ENCODE measurements around the gene BUB1.
"Not testable (repeated sequence)": the region's sequence is repeated elsewhere in the genome, so short reads cannot be mapped to it uniquely, and the experiment has no call there.

The BUB1 gene

GRCh38 chr2:110713513-110714362, 35.9 kb upstream of the BUB1 start:
- H3K27me3 ChIP-seq (ENCODE audit: low read depth, low read length) = no peaks in the 10 kb centered on the region
- H3K27ac ChIP-seq (ENCODE audit: low read length) = no peak overlapping the region
- no peaks in the 10 kb centered on the region for H3K9me3 ChIP-seq (ENCODE audit: control insufficient read depth in 1 of 2, low read length in 2 of 2)
- H3K36me3 ChIP-seq (ENCODE audit: control insufficient read depth in 1 of 2, insufficient read depth in 2 of 2, low read length in 2 of 2) = no peaks in the 10 kb centered on the region
- H3K4me3 ChIP-seq (ENCODE audit: low read depth in 1 of 2, low read length in 2 of 2) = no peak overlapping the region
- peaks cover 0 to 11% of the 10 kb centered on the region in 2 donors for H3K4me1 ChIP-seq (ENCODE audit: control insufficient read depth in 1 of 2, insufficient read depth in 2 of 2, low read length in 2 of 2)

- Histone ChIP-seq H3K27ac (ENCODE audit: low read length) (no peak overlapping the region), H3K27me3 (ENCODE audit: low read depth, low read length) (no peaks in the 10 kb centered on the region), H3K4me1 (ENCODE audit: control insufficient read depth in 1 of 2, insufficient read depth in 2 of 2, low read length in 2 of 2) (peaks cover 0 to 6% of the 10 kb centered on the region in 2 donors), H3K9me3 (ENCODE audit: control insufficient read depth in 1 of 2, low read length in 2 of 2) (no peaks in the 10 kb centered on the region), H3K36me3 (ENCODE audit: control insufficient read depth in 1 of 2, insufficient read depth in 2 of 2, low read length in 2 of 2) (no peaks in the 10 kb centered on the region), H3K4me3 (ENCODE audit: low read depth in 1 of 2, low read length in 2 of 2) (no peak overlapping the region)
Measured at GRCh38 chr2:110712737-110713136, 34.9 kb upstream of the BUB1 start.

- H3K27me3 ChIP-seq (ENCODE audit: low read depth, low read length) = no peaks in the 10 kb centered on the region
- no peak overlapping the region for H3K4me3 ChIP-seq (ENCODE audit: low read depth in 1 of 2, low read length in 2 of 2)
- H3K27ac ChIP-seq (ENCODE audit: low read length) = no peak overlapping the region
- H3K4me1 ChIP-seq (ENCODE audit: control insufficient read depth in 1 of 2, insufficient read depth in 2 of 2, low read length in 2 of 2) = no peaks in the 10 kb centered on the region
- no peaks in the 10 kb centered on the region for H3K36me3 ChIP-seq (ENCODE audit: control insufficient read depth in 1 of 2, insufficient read depth in 2 of 2, low read length in 2 of 2)
- H3K9me3 ChIP-seq (ENCODE audit: control insufficient read depth in 1 of 2, low read length in 2 of 2) = no peaks in the 10 kb centered on the region
Measured at GRCh38 chr2:110708455-110708854, 30.6 kb upstream of the BUB1 start.

- H3K27ac ChIP-seq (ENCODE audit: low read length) = no peak overlapping the region
- H3K4me1 ChIP-seq (ENCODE audit: control insufficient read depth in 1 of 2, insufficient read depth in 2 of 2, low read length in 2 of 2) = no peaks in the 10 kb centered on the region
- H3K4me3 ChIP-seq (ENCODE audit: low read depth in 1 of 2, low read length in 2 of 2) = no peak overlapping the region
- no peaks in the 10 kb centered on the region for H3K36me3 ChIP-seq (ENCODE audit: control insufficient read depth in 1 of 2, insufficient read depth in 2 of 2, low read length in 2 of 2)
- no peaks in the 10 kb centered on the region for H3K9me3 ChIP-seq (ENCODE audit: control insufficient read depth in 1 of 2, low read length in 2 of 2)
- H3K27me3 ChIP-seq (ENCODE audit: low read depth, low read length) = no peaks in the 10 kb centered on the region
Measured at GRCh38 chr2:110707386-110707965, 29.6 kb upstream of the BUB1 start.

GRCh38 chr2:110702514-110703380, 24.9 kb upstream of the BUB1 start:
- H3K27ac ChIP-seq (ENCODE audit: low read length) = no peak overlapping the region
- H3K4me3 ChIP-seq (ENCODE audit: low read depth in 1 of 2, low read length in 2 of 2) = no peak overlapping the region
- no peaks in the 10 kb centered on the region for H3K4me1 ChIP-seq (ENCODE audit: control insufficient read depth in 1 of 2, insufficient read depth in 2 of 2, low read length in 2 of 2)
- H3K9me3 ChIP-seq (ENCODE audit: control insufficient read depth in 1 of 2, low read length in 2 of 2) = no peaks in the 10 kb centered on the region
- no peaks in the 10 kb centered on the region for H3K36me3 ChIP-seq (ENCODE audit: control insufficient read depth in 1 of 2, insufficient read depth in 2 of 2, low read length in 2 of 2)
- H3K27me3 ChIP-seq (ENCODE audit: low read depth, low read length) = no peaks in the 10 kb centered on the region

- H3K27me3 ChIP-seq (ENCODE audit: low read depth, low read length); H3K36me3 ChIP-seq (ENCODE audit: control insufficient read depth in 1 of 2, insufficient read depth in 2 of 2, low read length in 2 of 2); H3K27ac ChIP-seq (ENCODE audit: low read length); H3K9me3 ChIP-seq (ENCODE audit: control insufficient read depth in 1 of 2, low read length in 2 of 2); H3K4me1 ChIP-seq (ENCODE audit: control insufficient read depth in 1 of 2, insufficient read depth in 2 of 2, low read length in 2 of 2); H3K4me3 ChIP-seq (ENCODE audit: low read depth in 1 of 2, low read length in 2 of 2): not testable (repeated sequence)
Measured at GRCh38 chr2:110698253-110698652, 20.4 kb upstream of the BUB1 start.

- H3K27me3 ChIP-seq (ENCODE audit: low read depth, low read length); H3K9me3 ChIP-seq (ENCODE audit: control insufficient read depth in 1 of 2, low read length in 2 of 2); H3K4me1 ChIP-seq (ENCODE audit: control insufficient read depth in 1 of 2, insufficient read depth in 2 of 2, low read length in 2 of 2); H3K27ac ChIP-seq (ENCODE audit: low read length); H3K36me3 ChIP-seq (ENCODE audit: control insufficient read depth in 1 of 2, insufficient read depth in 2 of 2, low read length in 2 of 2); H3K4me3 ChIP-seq (ENCODE audit: low read depth in 1 of 2, low read length in 2 of 2): not testable (repeated sequence)
Measured at GRCh38 chr2:110695146-110695898, 17.5 kb upstream of the BUB1 start.

GRCh38 chr2:110691612-110692258, 13.9 kb upstream of the BUB1 start:
- no peaks in the 10 kb centered on the region for H3K4me1 ChIP-seq (ENCODE audit: control insufficient read depth in 1 of 2, insufficient read depth in 2 of 2, low read length in 2 of 2)
- H3K27ac ChIP-seq (ENCODE audit: low read length) = no peak overlapping the region
- no peaks in the 10 kb centered on the region for H3K36me3 ChIP-seq (ENCODE audit: control insufficient read depth in 1 of 2, insufficient read depth in 2 of 2, low read length in 2 of 2)
- no peaks in the 10 kb centered on the region for H3K27me3 ChIP-seq (ENCODE audit: low read depth, low read length)
- H3K9me3 ChIP-seq (ENCODE audit: control insufficient read depth in 1 of 2, low read length in 2 of 2) = no peaks in the 10 kb centered on the region
- no peak overlapping the region for H3K4me3 ChIP-seq (ENCODE audit: low read depth in 1 of 2, low read length in 2 of 2)

- no peaks in the 10 kb centered on the region for H3K27me3 ChIP-seq (ENCODE audit: low read depth, low read length)
- H3K4me1 ChIP-seq (ENCODE audit: control insufficient read depth in 1 of 2, insufficient read depth in 2 of 2, low read length in 2 of 2) = no peaks in the 10 kb centered on the region
- no peak overlapping the region for H3K27ac ChIP-seq (ENCODE audit: low read length)
- H3K36me3 ChIP-seq (ENCODE audit: control insufficient read depth in 1 of 2, insufficient read depth in 2 of 2, low read length in 2 of 2) = no peaks in the 10 kb centered on the region
- H3K9me3 ChIP-seq (ENCODE audit: control insufficient read depth in 1 of 2, low read length in 2 of 2) = no peaks in the 10 kb centered on the region
- no peak overlapping the region for H3K4me3 ChIP-seq (ENCODE audit: low read depth in 1 of 2, low read length in 2 of 2)
Measured at GRCh38 chr2:110690083-110690965, 12.5 kb upstream of the BUB1 start.

GRCh38 chr2:110688594-110689091, 10.8 kb upstream of the BUB1 start:
- Histone ChIP-seq H3K4me3 (ENCODE audit: low read depth in 1 of 2, low read length in 2 of 2) (no peak overlapping the region), H3K4me1 (ENCODE audit: control insufficient read depth in 1 of 2, insufficient read depth in 2 of 2, low read length in 2 of 2) (no peaks in the 10 kb centered on the region), H3K9me3 (ENCODE audit: control insufficient read depth in 1 of 2, low read length in 2 of 2) (no peaks in the 10 kb centered on the region), H3K27me3 (ENCODE audit: low read depth, low read length) (no peaks in the 10 kb centered on the region), H3K27ac (ENCODE audit: low read length) (no peak overlapping the region), H3K36me3 (ENCODE audit: control insufficient read depth in 1 of 2, insufficient read depth in 2 of 2, low read length in 2 of 2) (no peaks in the 10 kb centered on the region)

Measured in muscle layer of duodenum (tissue), 2 donors.